ENCODE measurements around the gene ABHD6. TPM values are rescaled to one million over a fixed set of nuclear protein-coding genes. Genes with fewer than 3 reads are reported as not detected.
"Not testable (repeated sequence)": the region's sequence is repeated elsewhere in the genome, so short reads cannot be mapped to it uniquely, and the experiment has no call there.

Gene ABHD6
- total and polyA plus RNA-seq, 8 donors = 4.3 to 22.8 (median 8.0) TPM

GRCh38 chr3:58238830-58239229 is 1.2 kb downstream of the ABHD6 start:
- TF ChIP-seq, protein P1, sequence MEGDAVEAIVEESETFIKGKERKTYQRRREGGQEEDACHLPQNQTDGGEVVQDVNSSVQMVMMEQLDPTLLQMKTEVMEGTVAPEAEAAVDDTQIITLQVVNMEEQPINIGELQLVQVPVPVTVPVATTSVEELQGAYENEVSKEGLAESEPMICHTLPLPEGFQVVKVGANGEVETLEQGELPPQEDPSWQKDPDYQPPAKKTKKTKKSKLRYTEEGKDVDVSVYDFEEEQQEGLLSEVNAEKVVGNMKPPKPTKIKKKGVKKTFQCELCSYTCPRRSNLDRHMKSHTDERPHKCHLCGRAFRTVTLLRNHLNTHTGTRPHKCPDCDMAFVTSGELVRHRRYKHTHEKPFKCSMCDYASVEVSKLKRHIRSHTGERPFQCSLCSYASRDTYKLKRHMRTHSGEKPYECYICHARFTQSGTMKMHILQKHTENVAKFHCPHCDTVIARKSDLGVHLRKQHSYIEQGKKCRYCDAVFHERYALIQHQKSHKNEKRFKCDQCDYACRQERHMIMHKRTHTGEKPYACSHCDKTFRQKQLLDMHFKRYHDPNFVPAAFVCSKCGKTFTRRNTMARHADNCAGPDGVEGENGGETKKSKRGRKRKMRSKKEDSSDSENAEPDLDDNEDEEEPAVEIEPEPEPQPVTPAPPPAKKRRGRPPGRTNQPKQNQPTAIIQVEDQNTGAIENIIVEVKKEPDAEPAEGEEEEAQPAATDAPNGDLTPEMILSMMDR (IDR thresholded peaks at IDR 0.05) = no peak
- TF ChIP-seq POLR2A (IDR thresholded peaks at IDR 0.05) = no peak
- TF ChIP-seq POLR2AphosphoS5 (IDR thresholded peaks at IDR 0.05) = no peak
- no peak for TF ChIP-seq EP300 (IDR thresholded peaks at IDR 0.05)
- no peaks in the 10 kb centered on the region for H3K36me3 ChIP-seq
- peak overlapping the region in 2 of 5 donors; percentile 85 to 90 for H3K27ac ChIP-seq
- H3K4me3 ChIP-seq = peak overlapping the region; percentile 78 to 86 (median 85)
- peaks cover 4 to 45% (median 27%) of the 10 kb centered on the region in 4 donors for H3K4me1 ChIP-seq
- DNase-seq = no peak
- 66 to 80% (median 72%) methylated on average over 7 of the region's 7 CpGs for WGBS, 5 donors
- no peaks in the 10 kb centered on the region for H3K27me3 ChIP-seq
- no peaks in the 10 kb centered on the region for H3K9me3 ChIP-seq
- intact Hi-C loops (cut with DNase I; ENCODE audit: low total_unique reads) = loop anchor here (10.0 kb wide), 1 partner anchor 56 kb away; no protein-coding TSS in a partner anchor

DNA sequence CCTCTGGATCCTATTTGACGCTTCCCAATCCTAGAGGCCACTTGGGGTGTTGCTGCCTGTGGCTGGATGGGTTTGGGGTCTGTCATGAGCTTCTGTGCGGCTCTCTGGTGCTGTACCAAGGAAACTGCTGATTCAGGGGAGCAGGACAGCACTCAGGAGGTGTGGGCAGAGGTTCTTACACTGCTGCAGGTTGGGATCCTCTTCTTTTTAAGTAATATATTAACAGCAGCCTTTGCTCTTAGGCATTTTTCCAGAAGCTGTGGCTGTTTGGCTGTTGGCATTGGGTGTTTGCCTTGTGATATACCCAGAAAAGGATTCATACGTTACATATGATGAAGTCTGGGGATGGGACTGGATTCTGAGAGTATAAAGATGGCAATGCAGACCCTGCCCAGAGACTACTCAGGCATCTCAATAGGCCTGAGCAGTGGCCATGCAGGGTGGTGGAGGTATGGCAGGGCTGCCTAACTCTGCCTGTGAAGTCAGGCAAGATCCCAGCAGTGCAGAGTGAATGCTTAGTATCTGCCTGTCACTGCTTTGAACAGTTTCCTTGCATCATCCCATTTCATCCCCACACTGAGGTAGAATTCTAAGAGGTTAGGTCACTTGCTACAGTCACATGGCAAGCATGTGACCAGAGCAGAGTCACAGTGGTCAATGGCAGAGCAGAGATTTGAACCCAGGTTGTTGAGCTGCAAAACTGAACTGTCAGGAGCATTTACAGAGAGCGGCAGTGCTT is 3.9 kb downstream of the ABHD6 start:
- no peak for DNase-seq

GRCh38 chr3:58242340-58242739 is 4.7 kb downstream of the ABHD6 start:
- WGBS, 5 donors = 24 to 53% (median 32%) methylated on average over 1 of the region's 1 CpG
- TF ChIP-seq POLR2AphosphoS5 (IDR thresholded peaks at IDR 0.05) (peak in 1 of 3 donors; percentile 47), POLR2A (IDR thresholded peaks at IDR 0.05) (no peak), EP300 (IDR thresholded peaks at IDR 0.05) (no peak)
- TF ChIP-seq, protein P1 (IDR thresholded peaks at IDR 0.05) = no peak
- H3K27me3 ChIP-seq = no peaks in the 10 kb centered on the region
- H3K4me3 ChIP-seq = no peak overlapping the region
- H3K9me3 ChIP-seq = no peaks in the 10 kb centered on the region
- H3K4me1 ChIP-seq = peaks cover 4 to 55% (median 23%) of the 10 kb centered on the region in 4 donors
- H3K27ac ChIP-seq = peak overlapping the region in 3 of 5 donors; percentile 19 to 27 (median 25)
- intact Hi-C loops (cut with DNase I; ENCODE audit: low total_unique reads) = no loop called here
- peak; percentile 33 to 34 for DNase-seq
- H3K36me3 ChIP-seq = no peaks in the 10 kb centered on the region

More for the DNA sequence above, 3.9 kb downstream of the ABHD6 start:
- intact Hi-C loops (cut with DNase I; ENCODE audit: low total_unique reads) = no loop called here
- Histone ChIP-seq H3K4me3 (no peak overlapping the region), H3K4me1 (peaks cover 4 to 57% (median 28%) of the 10 kb centered on the region in 4 donors), H3K36me3 (no peaks in the 10 kb centered on the region), H3K27ac (peak overlapping the region in 3 of 5 donors; percentile 25 to 34 (median 27)), H3K27me3 (no peaks in the 10 kb centered on the region), H3K9me3 (no peaks in the 10 kb centered on the region)
- 79 to 89% (median 81%) methylated on average over 3 to 4 of the region's 4 CpGs for WGBS, 5 donors
- no peak for TF ChIP-seq POLR2A (IDR thresholded peaks at IDR 0.05)
- TF ChIP-seq, protein P1 (IDR thresholded peaks at IDR 0.05) = no peak
- TF ChIP-seq POLR2AphosphoS5 (IDR thresholded peaks at IDR 0.05) = no peak
- no peak for TF ChIP-seq EP300 (IDR thresholded peaks at IDR 0.05)

DNA sequence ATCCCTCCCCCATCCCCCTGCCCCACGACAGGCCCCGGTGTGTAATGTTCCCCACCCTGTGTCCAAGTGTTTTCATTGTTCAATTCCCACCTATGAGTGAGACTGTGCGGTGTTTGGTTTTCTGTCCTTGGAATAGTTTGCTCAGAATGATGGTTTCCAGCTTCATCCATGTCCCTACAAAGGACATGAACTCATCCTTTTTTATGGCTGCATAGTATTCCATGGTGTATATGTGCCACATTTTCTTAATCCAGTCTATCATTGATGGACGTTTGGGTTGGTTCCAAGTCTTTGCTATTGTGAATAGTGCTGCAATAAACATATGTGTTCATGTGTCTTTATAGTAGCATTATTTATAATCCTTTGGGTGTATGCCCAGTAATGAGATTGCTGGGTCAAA is 5.3 kb downstream of the ABHD6 start:
- H3K27ac ChIP-seq; DNase-seq; H3K36me3 ChIP-seq; H3K4me3 ChIP-seq; H3K9me3 ChIP-seq; H3K27me3 ChIP-seq; intact Hi-C loops (cut with DNase I; ENCODE audit: low total_unique reads): not testable (repeated sequence)
- 63 to 78% (median 72%) methylated on average over 4 of the region's 4 CpGs for WGBS, 5 donors
- peaks cover 4 to 55% (median 23%) of the 10 kb centered on the region in 4 donors for H3K4me1 ChIP-seq
